NK-92 treated with Interleukin-12 subunit alpha and Interleukin-12 subunit beta, amount 100 ng/mL, for 24 hours (cell line): Measurements from ENCODE around the gene UVSSA.
"Not testable (repeated sequence)": the region's sequence is repeated elsewhere in the genome, so short reads cannot be mapped to it uniquely, and the experiment has no call there.

Experiments
- DNase-seq: peaks from one replicate; lab custom pipeline; 2025; lab: John Stamatoyannopoulos, UW

Gene UVSSA

GRCh38 chr4:1316537-1317168 is 30.4 kb upstream of the UVSSA start:
- DNase-seq: no peak

- DNase-seq: no peak
Observed at GRCh38 chr4:1317177-1318045, 29.6 kb upstream of the UVSSA start.

GRCh38 chr4:1318046-1318375 is 29.0 kb upstream of the UVSSA start:
- no peak for DNase-seq

- DNase-seq: no peak
Observed at GRCh38 chr4:1318488-1319213, 28.4 kb upstream of the UVSSA start.

- no peak for DNase-seq
Observed at GRCh38 chr4:1321486-1321885, 25.5 kb upstream of the UVSSA start.

GRCh38 chr4:1321946-1322650 is 24.9 kb upstream of the UVSSA start:
- no peak for DNase-seq

GRCh38 chr4:1323280-1323634 is 23.8 kb upstream of the UVSSA start:
- DNase-seq: no peak

GRCh38 chr4:1323635-1324442 is 23.2 kb upstream of the UVSSA start:
- DNase-seq: no peak

- not testable (repeated sequence) for DNase-seq
Observed at GRCh38 chr4:1324443-1325175, 22.4 kb upstream of the UVSSA start.

GRCh38 chr4:1325176-1325480 is 21.9 kb upstream of the UVSSA start:
- no peak for DNase-seq

- DNase-seq: no peak
Observed at GRCh38 chr4:1325681-1326635, 21.1 kb upstream of the UVSSA start.

GRCh38 chr4:1326751-1327525 is 20.1 kb upstream of the UVSSA start:
- no peak for DNase-seq

GRCh38 chr4:1327526-1328266 is 19.3 kb upstream of the UVSSA start:
- DNase-seq: no peak

- no peak for DNase-seq
Observed at GRCh38 chr4:1328267-1329155, 18.5 kb upstream of the UVSSA start.

GRCh38 chr4:1329408-1330371 is 17.3 kb upstream of the UVSSA start:
- DNase-seq: no peak
